Measurements from ENCODE around the gene SLC44A4. TPM values are rescaled to one million over a fixed set of nuclear protein-coding genes. Genes with fewer than 3 reads are reported as not detected.

The SLC44A4 gene
- total RNA-seq, 1 experiment from 2014 or later = 3.8 TPM

DNA sequence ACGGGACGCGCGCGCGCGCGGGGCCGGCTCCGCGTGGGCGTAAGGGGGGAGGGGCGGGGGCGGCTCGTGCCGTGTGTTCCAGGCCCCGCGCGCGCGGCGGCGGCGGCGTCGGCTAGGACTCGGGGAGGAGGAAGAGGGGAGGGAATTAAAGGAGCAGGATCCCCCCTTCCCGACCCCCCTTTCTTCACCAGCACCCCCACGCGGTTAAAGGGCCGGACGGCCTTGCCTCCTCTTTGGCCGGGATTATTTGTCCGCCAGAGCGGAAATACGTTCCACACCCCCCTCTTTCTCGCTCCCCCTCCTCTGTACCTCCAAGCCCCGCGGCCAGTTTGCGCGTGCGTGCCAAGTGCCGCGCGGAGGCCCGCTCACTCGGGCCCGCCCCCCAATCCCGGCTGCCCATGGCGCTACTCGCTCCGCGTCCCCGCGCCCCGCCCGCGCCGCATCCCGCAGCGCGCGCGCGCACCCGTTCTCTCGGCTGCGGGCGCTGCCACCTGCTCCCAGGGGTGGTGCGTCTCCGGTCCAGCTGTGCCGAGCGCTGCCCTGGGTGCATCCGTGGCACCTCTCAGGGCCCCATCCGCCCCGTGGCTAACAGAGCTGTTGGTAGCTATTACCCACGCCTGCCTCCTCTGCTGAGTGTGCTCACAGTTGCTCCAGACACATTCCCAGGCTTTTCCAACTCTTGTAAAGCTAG, 23.3 kb upstream of the SLC44A4 start, which contains the start of gene ZBTB12:
Gene ZBTB12, minus strand, starts transcription at position 134 of the 691 bp plus-strand sequence. CDS start 781 bp downstream, outside the sequence.
- H3K18ac ChIP-seq (ENCODE audit: insufficient read length, low read depth, low read length) = peak within 1 kb of the TSS; percentile 41
- H3K79me2 ChIP-seq (ENCODE audit: insufficient read depth, low read length) = no peaks in the 10 kb centered on the region
- no peak within 1 kb of the TSS for H4K5ac ChIP-seq (ENCODE audit: insufficient read length, low read depth, low read length)
- H2AK5ac ChIP-seq (ENCODE audit: insufficient read length, low read length) = no peak within 1 kb of the TSS
- peak within 1 kb of the TSS; percentile 35 to 80 (median 70); a peak in 6 of 7 replicates for H3K27ac Mint-ChIP-seq
- H3K27ac ChIP-seq (ENCODE audit: insufficient read length, low read depth, low read length) = no peak within 1 kb of the TSS
- H3K56ac ChIP-seq (ENCODE audit: insufficient read length, low read depth, low read length) = no peak within 1 kb of the TSS
- no CpG with 5 or more reads among the region's 77 CpGs for WGBS (ENCODE audit: extremely low coverage, insufficient read length, low lambda C conversion rate)
- H3T11ph ChIP-seq (ENCODE audit: low read length) = no peak within 1 kb of the TSS
- H3K79me1 ChIP-seq (ENCODE audit: insufficient read depth, low read depth, low read length, poor library complexity, severe bottlenecking) = no peaks in the 10 kb centered on the region
- H3K23ac ChIP-seq (ENCODE audit: insufficient read length, low read depth, low read length) = no peak within 1 kb of the TSS
- peak within 1 kb of the TSS; percentile 17 for H3K9ac ChIP-seq (ENCODE audit: extremely low read depth, insufficient read length, low read length)
- H2BK20ac ChIP-seq (ENCODE audit: low read depth, low read length, poor library complexity, severe bottlenecking) = no peak within 1 kb of the TSS
- peaks cover 7% of the 10 kb centered on the region for H3K23me2 ChIP-seq (ENCODE audit: insufficient read length, low read depth, low read length, poor library complexity, severe bottlenecking)
- H3K27me3 Mint-ChIP-seq (ENCODE audit: low read depth) = no peaks in the 10 kb centered on the region; the same call in 1 of the 2 replicates
- peaks cover 27 to 43% of the 10 kb centered on the region in 2 experiments for H3K4me1 Mint-ChIP-seq
- peak within 1 kb of the TSS; percentile 66 to 83 for H3K4me3 Mint-ChIP-seq
- H2AFZ ChIP-seq (ENCODE audit: low read length) = no peak within 1 kb of the TSS
- H3K9me3 ChIP-seq (ENCODE audit: control insufficient read depth, low read depth, low read length) = no peaks in the 10 kb centered on the region
- no peaks in the 10 kb centered on the region for H3K27me3 ChIP-seq (ENCODE audit: insufficient read depth, low read length)
- H3K9me3 Mint-ChIP-seq = no peaks in the 10 kb centered on the region; a peak in 1 of 5 replicates
- no peaks in the 10 kb centered on the region for H4K20me1 ChIP-seq (ENCODE audit: control insufficient read depth, insufficient read depth, insufficient read length)
- DNase-seq = peak; percentile 94
- H4K91ac ChIP-seq (ENCODE audit: insufficient read length, low read depth, low read length) = no peak within 1 kb of the TSS
- H2BK120ac ChIP-seq (ENCODE audit: low read depth, low read length, poor library complexity, severe bottlenecking) = no peak within 1 kb of the TSS
- H4K8ac ChIP-seq (replicated peaks; ENCODE audit: insufficient read length, low read depth, low read length) = no peak within 1 kb of the TSS
- H2BK15ac ChIP-seq (ENCODE audit: low read depth, low read length) = no peak within 1 kb of the TSS
- H3K4me1 ChIP-seq (ENCODE audit: insufficient read depth, low read length) = no peaks in the 10 kb centered on the region; the same call in 1 of the 2 replicates
- TF ChIP-seq, protein P1, sequence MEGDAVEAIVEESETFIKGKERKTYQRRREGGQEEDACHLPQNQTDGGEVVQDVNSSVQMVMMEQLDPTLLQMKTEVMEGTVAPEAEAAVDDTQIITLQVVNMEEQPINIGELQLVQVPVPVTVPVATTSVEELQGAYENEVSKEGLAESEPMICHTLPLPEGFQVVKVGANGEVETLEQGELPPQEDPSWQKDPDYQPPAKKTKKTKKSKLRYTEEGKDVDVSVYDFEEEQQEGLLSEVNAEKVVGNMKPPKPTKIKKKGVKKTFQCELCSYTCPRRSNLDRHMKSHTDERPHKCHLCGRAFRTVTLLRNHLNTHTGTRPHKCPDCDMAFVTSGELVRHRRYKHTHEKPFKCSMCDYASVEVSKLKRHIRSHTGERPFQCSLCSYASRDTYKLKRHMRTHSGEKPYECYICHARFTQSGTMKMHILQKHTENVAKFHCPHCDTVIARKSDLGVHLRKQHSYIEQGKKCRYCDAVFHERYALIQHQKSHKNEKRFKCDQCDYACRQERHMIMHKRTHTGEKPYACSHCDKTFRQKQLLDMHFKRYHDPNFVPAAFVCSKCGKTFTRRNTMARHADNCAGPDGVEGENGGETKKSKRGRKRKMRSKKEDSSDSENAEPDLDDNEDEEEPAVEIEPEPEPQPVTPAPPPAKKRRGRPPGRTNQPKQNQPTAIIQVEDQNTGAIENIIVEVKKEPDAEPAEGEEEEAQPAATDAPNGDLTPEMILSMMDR (conservative IDR thresholded peaks at IDR 0.05) = no peak
- H3K36me3 Mint-ChIP-seq (ENCODE audit: insufficient read depth in 1 of 3, low read depth in 3 of 3) = peaks cover 6 to 11% (median 11%) of the 10 kb centered on the region in 3 experiments
- no peak within 1 kb of the TSS for H2BK12ac ChIP-seq (ENCODE audit: insufficient read length, low read depth, low read length)
- H3K4me2 ChIP-seq (ENCODE audit: insufficient read depth, insufficient read length, low read length) = peak within 1 kb of the TSS; percentile 72
- H2BK5ac ChIP-seq (ENCODE audit: insufficient read length, low read length) = no peak within 1 kb of the TSS
- H3K4ac ChIP-seq (ENCODE audit: low read depth, low read length) = no peak within 1 kb of the TSS
- peak within 1 kb of the TSS; percentile 49; the same call in 1 of the 2 replicates for H3K14ac ChIP-seq (ENCODE audit: insufficient read depth, low read length)
